M059J (cell line): ENCODE measurements around the gene HMCES. TPM values are rescaled to one million over a fixed set of nuclear protein-coding genes. Genes with fewer than 3 reads are reported as not detected.
"Not testable (repeated sequence)": the region's sequence is repeated elsewhere in the genome, so short reads cannot be mapped to it uniquely, and the experiment has no call there.

Experiments used
- DNase-seq: peaks from one replicate; pipeline ENCODE4 v3.0.0-alpha.2; 2012; ENCODE audit warnings: low read depth
- total RNA-seq: library from RNA; depleted of rRNA; stranded (reverse); fragments of >200 nt; shearing (Covaris generic); gene quantifications from 2 replicates; pipeline ENCODE4 v1.2.3, GENCODE V29; 2014; rRNA removed

Gene HMCES
- total RNA-seq, 1 experiment from 2014 or later: 46.4 TPM

DNA sequence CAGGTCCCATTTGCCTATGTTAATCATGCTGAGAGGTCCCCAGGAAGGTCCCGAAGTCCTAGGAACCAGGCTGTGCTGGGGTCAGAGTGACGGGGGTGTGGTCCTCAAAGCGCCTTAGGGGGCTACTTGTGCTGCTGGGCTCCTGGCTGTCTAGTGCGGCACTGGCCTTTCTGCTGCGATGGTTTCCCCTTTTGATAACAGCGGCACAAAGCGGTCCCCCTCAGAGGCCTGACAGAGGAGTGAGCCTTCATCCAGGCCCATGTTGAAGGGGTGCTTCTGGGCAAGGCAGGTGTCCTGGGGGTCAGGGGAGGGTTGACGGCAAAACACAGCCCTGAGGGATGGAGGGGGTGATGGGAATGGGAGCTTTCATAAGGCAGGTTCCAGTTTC is 68.8 kb downstream of the HMCES start:
- DNase-seq: no peak

DNA sequence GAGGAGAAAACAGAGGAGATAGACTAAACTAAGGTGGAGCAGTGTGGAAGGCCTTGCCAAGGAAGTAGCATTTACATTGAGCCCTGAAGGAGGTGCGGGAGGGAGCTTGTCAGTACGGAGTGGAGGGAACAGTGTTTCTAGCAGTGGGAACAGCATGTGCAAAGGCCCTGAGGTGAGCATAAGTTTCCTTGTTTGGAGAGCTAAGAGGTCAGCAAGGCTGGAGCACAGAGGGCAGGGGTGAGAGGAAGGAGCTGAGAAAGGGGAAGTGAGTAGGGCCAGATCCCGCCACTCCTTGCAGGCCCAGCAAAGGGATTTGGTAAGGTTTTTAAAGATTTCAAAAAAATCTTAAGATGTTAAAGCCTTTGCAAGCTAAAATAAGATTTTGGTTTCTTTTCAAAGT is 70.1 kb downstream of the HMCES start:
- no peak for DNase-seq

DNA sequence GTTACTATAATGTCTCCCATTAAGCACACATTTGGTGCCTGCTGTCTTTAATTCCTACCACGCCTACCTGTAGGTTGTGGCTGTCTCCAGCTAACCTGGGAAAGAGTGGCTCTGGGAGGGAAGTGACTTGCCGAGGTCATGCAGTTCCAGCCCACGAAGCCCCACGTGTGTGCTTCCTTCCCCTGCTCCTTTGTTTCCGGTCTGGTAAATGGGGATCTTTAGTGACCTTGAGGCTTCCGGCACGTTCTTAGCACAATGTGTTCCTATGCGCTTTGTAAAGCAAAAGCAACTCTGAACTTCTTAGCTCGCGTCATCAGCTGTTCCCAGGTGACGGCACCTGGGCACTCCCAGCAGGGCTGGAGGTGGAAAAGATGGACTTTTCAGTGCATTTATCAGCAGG is 70.5 kb downstream of the HMCES start:
- DNase-seq: not testable (repeated sequence)

DNA sequence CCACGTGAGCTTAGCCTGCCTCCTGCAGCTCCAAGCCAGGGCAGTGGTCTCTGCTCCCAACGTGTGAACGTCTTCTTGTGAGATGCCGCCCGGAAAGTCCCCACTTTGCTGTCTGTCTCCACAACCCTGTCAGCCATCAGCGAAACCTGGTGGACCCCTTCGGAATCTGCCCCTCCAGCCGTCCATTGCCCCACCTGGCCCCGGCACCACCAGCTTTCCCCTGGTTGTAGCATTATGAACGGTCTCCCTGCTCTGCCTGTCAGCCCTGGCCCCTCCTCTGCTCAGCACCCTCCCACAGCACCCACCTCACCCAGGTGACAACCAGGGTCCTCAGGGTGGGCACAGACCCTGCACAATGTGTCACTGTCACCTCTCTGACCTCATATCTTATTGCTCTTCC is 71.1 kb downstream of the HMCES start:
- DNase-seq: no peak

DNA sequence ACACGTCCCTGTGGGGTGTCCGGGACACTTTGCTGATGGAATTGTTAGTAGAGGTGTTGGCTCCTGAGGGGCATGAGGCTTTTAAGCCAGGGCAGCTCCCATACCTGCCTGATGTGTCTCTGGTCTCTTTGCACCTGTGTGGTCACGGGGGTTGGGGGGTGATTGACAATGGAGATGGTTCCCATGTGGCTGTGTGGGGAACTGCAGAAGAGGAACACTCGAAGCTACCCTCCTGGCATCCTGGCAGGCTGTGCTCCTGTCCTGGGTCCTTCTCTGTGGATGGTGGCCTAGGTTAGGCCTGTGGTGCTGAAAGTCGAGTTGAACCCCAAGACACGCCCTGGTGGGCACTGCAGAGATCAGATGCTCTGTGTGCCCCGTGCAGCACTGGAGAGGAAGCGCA is 73.4 kb downstream of the HMCES start:
- no peak for DNase-seq

DNA sequence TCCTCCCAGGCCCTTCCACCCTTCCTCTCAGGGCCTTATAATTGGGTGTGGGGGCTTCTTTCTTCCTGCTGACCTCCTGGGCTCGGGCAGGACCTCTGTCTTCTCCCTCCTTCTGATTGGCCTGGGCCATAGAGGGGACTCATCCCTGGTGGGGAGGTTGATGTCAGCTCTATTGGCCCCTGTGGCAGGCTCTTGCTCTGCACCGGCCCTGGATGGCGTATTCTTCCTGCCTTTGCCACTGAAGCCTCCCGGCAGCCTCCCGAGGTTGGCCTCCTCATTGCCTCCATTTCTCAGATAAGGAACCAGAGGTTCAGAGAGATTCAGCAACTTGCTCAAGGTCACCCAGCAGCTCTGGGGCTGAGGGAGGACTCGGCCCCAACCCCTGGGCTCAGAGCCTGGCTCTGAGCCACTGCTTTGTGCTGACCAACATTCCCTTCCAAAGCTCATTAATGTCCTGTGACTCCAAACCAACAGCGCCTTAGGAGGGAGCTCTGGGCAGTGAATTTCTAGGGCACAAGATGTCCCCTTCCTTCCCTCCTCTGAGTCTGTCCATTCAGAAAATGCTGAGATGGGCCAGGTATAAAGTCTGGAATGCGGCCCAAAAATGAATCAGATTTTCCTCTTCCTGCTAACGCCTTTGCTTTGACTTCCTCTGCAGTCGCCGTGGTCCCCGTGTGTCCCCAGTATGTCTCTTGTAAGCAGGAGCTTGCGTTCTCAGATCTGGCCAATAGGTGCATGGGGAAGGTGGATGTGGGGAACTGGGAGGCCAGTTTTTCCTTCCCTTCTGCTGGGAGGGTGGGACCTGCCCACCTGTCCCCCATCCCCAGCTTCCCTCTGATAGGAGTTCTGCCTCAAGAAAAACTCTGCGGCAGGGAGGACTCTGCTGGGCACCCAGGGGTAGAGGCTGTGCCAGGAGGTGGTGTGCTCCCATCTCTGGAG is 74.2 kb downstream of the HMCES start:
- DNase-seq: peak; percentile 66

DNA sequence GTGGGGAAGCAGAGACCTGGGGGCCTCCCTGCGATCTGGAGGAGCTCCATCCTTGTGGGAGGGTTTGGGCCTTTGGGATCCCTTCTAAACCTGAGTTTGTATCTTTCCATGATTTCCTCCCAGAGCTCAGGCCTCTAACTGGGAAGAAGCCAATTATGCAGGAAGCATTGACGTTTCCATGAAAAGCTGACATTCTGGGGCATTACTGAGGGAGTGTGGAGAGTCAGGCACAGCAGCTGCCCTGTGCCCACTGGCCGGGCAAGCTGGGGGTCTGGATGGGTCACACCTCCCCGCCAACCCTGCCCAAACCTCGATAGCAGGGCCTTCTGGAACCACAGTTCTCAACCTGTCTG is 74.9 kb downstream of the HMCES start:
- DNase-seq: no peak

Other genes with a start within 250 kb of the HMCES start
- not detected in 2 replicates for gene GP9, start 218.1 kb upstream of the HMCES start, total RNA-seq
- 21.1 and 24.2 TPM in 2 replicates for gene RAB43, start 157.1 kb upstream of the HMCES start, total RNA-seq
- gene ISY1, start 117.8 kb upstream of the HMCES start, total RNA-seq: 34.9 and 70.7 TPM in 2 replicates
- gene CNBP, start 95.0 kb upstream of the HMCES start, total RNA-seq: 375 and 380 TPM in 2 replicates
- 203 and 347 TPM in 2 replicates for gene COPG1, start 29.3 kb upstream of the HMCES start, total RNA-seq
- not detected in 2 replicates for gene EFCAB12, start 149.8 kb downstream of the HMCES start, total RNA-seq
- 43.2 and 48.2 TPM in 2 replicates for gene MBD4, start 161.1 kb downstream of the HMCES start, total RNA-seq
- 8.5 and 14.7 TPM in 2 replicates for gene IFT122, start 161.4 kb downstream of the HMCES start, total RNA-seq
- gene RHO, start 249.8 kb downstream of the HMCES start, total RNA-seq: 0.05 TPM in 1 of 2 replicates, not detected in the other